HG02885 (cell line): Measurements from ENCODE around the gene SLC33A1.

ENCODE experiments used
- ATAC-seq: cut with Tn5 transposase; IDR thresholded peaks from one replicate; pipeline ENCODE4 v1.9.1; 2021; ENCODE audit warnings: mild to moderate bottlenecking; ENCODE audit not compliant: unreplicated experiment, poor library complexity

SLC33A1 gene

GRCh38 chr3:155804323-155804722, 49.9 kb downstream of the SLC33A1 start:
- no peak for ATAC-seq

GRCh38 chr3:155792532-155792931, 61.7 kb downstream of the SLC33A1 start:
- no peak for ATAC-seq

- no peak for ATAC-seq
Observed at GRCh38 chr3:155791190-155791589, 63.0 kb downstream of the SLC33A1 start.

GRCh38 chr3:155790272-155790925, 63.8 kb downstream of the SLC33A1 start:
- ATAC-seq: no peak

- ATAC-seq: no peak
Observed at GRCh38 chr3:155785662-155786295, 68.4 kb downstream of the SLC33A1 start.

- no peak for ATAC-seq
Observed at GRCh38 chr3:155782390-155782953, 71.8 kb downstream of the SLC33A1 start.

GRCh38 chr3:155780291-155780690, 73.9 kb downstream of the SLC33A1 start:
- ATAC-seq: no peak

- ATAC-seq: no peak
Observed at GRCh38 chr3:155778462-155778861, 75.8 kb downstream of the SLC33A1 start.

GRCh38 chr3:155772801-155773200, 81.4 kb downstream of the SLC33A1 start:
- peak; percentile 62 for ATAC-seq

- no peak for ATAC-seq
Observed at GRCh38 chr3:155771126-155771525, 83.1 kb downstream of the SLC33A1 start.
